ENCODE results near the gene KRT17. TPM values are rescaled to one million over a fixed set of nuclear protein-coding genes. Genes with fewer than 3 reads are reported as not detected.

The KRT17 gene
- polyA plus RNA-seq, 1 donor (not counting 4 experiments of a cell fraction or from before 2014, with no cell fraction given), result 8,666 TPM

DNA sequence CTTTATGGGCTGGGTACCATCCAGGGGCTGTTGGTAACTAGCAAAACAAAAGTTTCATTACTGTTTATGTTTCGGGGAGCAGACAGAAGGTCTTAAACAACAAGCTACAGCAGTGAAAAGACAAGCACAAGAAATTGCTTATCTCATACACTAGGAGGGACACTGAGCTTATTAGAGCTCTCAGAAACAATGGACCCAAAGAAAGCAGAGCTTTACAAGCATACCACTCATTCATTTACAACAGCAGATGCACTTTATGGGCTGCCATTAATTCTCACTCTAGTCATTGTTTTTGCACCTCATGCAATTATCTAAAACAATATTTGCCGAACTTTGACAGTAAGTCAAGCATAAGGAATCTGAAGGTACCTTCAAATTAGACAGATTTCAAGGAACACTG is 21.9 kb downstream of the KRT17 start:
- Histone ChIP-seq H3K9ac (ENCODE audit: control insufficient read depth, extremely low read depth, insufficient read depth, low read length) (no peak overlapping the region), H2AFZ (ENCODE audit: control insufficient read depth, low read length) (no peak overlapping the region), H3K27ac (ENCODE audit: control insufficient read depth, insufficient read depth, low read length) (no peak overlapping the region), H3K4me2 (ENCODE audit: control insufficient read depth, extremely low read depth, insufficient read depth, low read depth, low read length) (no peak overlapping the region), H3K27me3 (ENCODE audit: control insufficient read depth, extremely low read depth, insufficient read depth, low read length) (no peaks in the 10 kb centered on the region), H3K4me3 (ENCODE audit: control insufficient read depth in 2 of 3, extremely low read depth in 1 of 3, insufficient read depth in 2 of 3, low read depth in 1 of 3, low read length in 3 of 3) (no peak overlapping the region), H3K36me3 (ENCODE audit: control insufficient read depth in 2 of 2, extremely low read depth in 1 of 2, insufficient read depth in 2 of 2, low read length in 2 of 2) (no peaks in the 10 kb centered on the region), H3K79me2 (ENCODE audit: control insufficient read depth, insufficient read depth, low read length) (no peaks in the 10 kb centered on the region), H3K9me3 (ENCODE audit: control insufficient read depth, low read depth, low read length) (no peaks in the 10 kb centered on the region), H4K20me1 (ENCODE audit: control insufficient read depth, extremely low read depth, insufficient read depth, low read length) (no peaks in the 10 kb centered on the region), H3K4me1 (ENCODE audit: control insufficient read depth, extremely low read depth, insufficient read depth, low read length) (no peaks in the 10 kb centered on the region), H3K9me1 (ENCODE audit: control insufficient read depth, extremely low read depth, insufficient read depth, low read length) (no peaks in the 10 kb centered on the region)
- no peak for TF ChIP-seq EZH2 (IDR thresholded peaks at IDR 0.05; ENCODE audit: low read length)
- FAIRE-seq (no peak), DNase-seq (ENCODE audit: low read depth, low spot score) (no peak)
- dilution Hi-C loops (cut with MboI; ENCODE audit: extremely low pct_ligation_motif_present, low sequenced_read_pairs), result no loop called here

DNA sequence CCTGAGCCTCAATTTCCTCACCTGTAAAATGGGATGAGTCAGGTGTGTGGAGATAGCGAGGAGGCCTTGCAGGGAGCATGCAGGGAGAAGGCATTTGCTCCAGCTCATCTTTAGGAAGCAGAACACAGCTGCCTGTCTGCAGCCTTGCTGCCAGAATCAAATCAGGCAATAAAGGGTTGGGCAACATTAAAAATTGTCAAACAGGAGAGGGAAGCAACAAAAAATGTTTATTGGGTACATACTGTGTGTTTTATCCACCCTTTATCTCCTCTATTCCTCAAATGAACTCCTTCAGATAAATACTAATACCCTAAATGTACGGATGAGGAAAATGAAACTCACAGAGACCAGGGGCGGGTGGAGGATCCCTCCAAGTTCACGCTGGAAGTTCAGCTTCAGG is 24.1 kb downstream of the KRT17 start:
- no peak overlapping the region for H3K27ac ChIP-seq (ENCODE audit: control insufficient read depth, insufficient read depth, low read length)
- H3K4me1 ChIP-seq (ENCODE audit: control insufficient read depth, extremely low read depth, insufficient read depth, low read length), result peaks cover 7% of the 10 kb centered on the region
- H3K9ac ChIP-seq (ENCODE audit: control insufficient read depth, extremely low read depth, insufficient read depth, low read length), result no peak overlapping the region
- no peaks in the 10 kb centered on the region for H3K79me2 ChIP-seq (ENCODE audit: control insufficient read depth, insufficient read depth, low read length)
- H3K4me3 ChIP-seq (ENCODE audit: control insufficient read depth in 2 of 3, extremely low read depth in 1 of 3, insufficient read depth in 2 of 3, low read depth in 1 of 3, low read length in 3 of 3), result no peak overlapping the region
- no peaks in the 10 kb centered on the region for H3K27me3 ChIP-seq (ENCODE audit: control insufficient read depth, extremely low read depth, insufficient read depth, low read length)
- dilution Hi-C loops (cut with MboI; ENCODE audit: extremely low pct_ligation_motif_present, low sequenced_read_pairs), result no loop called here
- no peak overlapping the region for H3K4me2 ChIP-seq (ENCODE audit: control insufficient read depth, extremely low read depth, insufficient read depth, low read depth, low read length)
- H3K9me3 ChIP-seq (ENCODE audit: control insufficient read depth, low read depth, low read length), result no peaks in the 10 kb centered on the region
- FAIRE-seq (no peak), DNase-seq (ENCODE audit: low read depth, low spot score) (no peak)
- no peak overlapping the region for H2AFZ ChIP-seq (ENCODE audit: control insufficient read depth, low read length)
- H3K36me3 ChIP-seq (ENCODE audit: control insufficient read depth in 2 of 2, extremely low read depth in 1 of 2, insufficient read depth in 2 of 2, low read length in 2 of 2), result no peaks in the 10 kb centered on the region
- no peaks in the 10 kb centered on the region for H3K9me1 ChIP-seq (ENCODE audit: control insufficient read depth, extremely low read depth, insufficient read depth, low read length)
- H4K20me1 ChIP-seq (ENCODE audit: control insufficient read depth, extremely low read depth, insufficient read depth, low read length), result no peaks in the 10 kb centered on the region
- TF ChIP-seq, protein P1, sequence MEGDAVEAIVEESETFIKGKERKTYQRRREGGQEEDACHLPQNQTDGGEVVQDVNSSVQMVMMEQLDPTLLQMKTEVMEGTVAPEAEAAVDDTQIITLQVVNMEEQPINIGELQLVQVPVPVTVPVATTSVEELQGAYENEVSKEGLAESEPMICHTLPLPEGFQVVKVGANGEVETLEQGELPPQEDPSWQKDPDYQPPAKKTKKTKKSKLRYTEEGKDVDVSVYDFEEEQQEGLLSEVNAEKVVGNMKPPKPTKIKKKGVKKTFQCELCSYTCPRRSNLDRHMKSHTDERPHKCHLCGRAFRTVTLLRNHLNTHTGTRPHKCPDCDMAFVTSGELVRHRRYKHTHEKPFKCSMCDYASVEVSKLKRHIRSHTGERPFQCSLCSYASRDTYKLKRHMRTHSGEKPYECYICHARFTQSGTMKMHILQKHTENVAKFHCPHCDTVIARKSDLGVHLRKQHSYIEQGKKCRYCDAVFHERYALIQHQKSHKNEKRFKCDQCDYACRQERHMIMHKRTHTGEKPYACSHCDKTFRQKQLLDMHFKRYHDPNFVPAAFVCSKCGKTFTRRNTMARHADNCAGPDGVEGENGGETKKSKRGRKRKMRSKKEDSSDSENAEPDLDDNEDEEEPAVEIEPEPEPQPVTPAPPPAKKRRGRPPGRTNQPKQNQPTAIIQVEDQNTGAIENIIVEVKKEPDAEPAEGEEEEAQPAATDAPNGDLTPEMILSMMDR (optimal IDR thresholded peaks at IDR 0.05 in 1 of 3, IDR thresholded peaks at IDR 0.05 in 1 of 3, conservative IDR thresholded peaks at IDR 0.05 in 1 of 3; ENCODE audit: extremely low read depth in 1 of 3, insufficient read depth in 2 of 3, low read length in 3 of 3), result no peak
- TF ChIP-seq EZH2 (IDR thresholded peaks at IDR 0.05; ENCODE audit: low read length), result no peak

DNA sequence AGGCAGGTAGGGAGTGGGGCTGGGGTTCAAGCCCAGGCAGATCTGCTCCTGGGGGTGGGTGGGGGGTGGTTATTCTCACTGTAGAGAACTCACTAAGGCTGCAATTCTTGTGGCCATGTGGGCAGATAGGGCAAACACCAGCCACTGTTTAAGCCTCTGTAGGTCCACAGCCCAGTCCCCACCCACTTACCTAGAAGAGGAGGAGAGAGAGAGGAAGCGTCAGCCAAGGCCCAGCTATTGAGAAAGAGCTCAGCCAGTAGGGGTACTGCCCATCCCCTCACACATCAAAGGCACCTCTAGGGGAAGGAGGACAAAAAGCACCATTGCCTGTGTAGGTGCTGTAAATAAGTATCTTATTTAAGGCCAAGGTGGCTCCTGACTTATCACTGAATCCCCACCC is 24.7 kb downstream of the KRT17 start:
- no peaks in the 10 kb centered on the region for H3K36me3 ChIP-seq (ENCODE audit: control insufficient read depth in 2 of 2, extremely low read depth in 1 of 2, insufficient read depth in 2 of 2, low read length in 2 of 2)
- TF ChIP-seq, protein P1 (optimal IDR thresholded peaks at IDR 0.05 in 1 of 3, IDR thresholded peaks at IDR 0.05 in 1 of 3, conservative IDR thresholded peaks at IDR 0.05 in 1 of 3; ENCODE audit: extremely low read depth in 1 of 3, insufficient read depth in 2 of 3, low read length in 3 of 3), result no peak
- no peak for TF ChIP-seq EZH2 (IDR thresholded peaks at IDR 0.05; ENCODE audit: low read length)
- no peak overlapping the region for H3K4me2 ChIP-seq (ENCODE audit: control insufficient read depth, extremely low read depth, insufficient read depth, low read depth, low read length)
- FAIRE-seq (no peak), DNase-seq (ENCODE audit: low read depth, low spot score) (no peak)
- H3K4me3 ChIP-seq (ENCODE audit: control insufficient read depth in 2 of 3, extremely low read depth in 1 of 3, insufficient read depth in 2 of 3, low read depth in 1 of 3, low read length in 3 of 3), result no peak overlapping the region
- H3K9me1 ChIP-seq (ENCODE audit: control insufficient read depth, extremely low read depth, insufficient read depth, low read length), result no peaks in the 10 kb centered on the region
- dilution Hi-C loops (cut with MboI; ENCODE audit: extremely low pct_ligation_motif_present, low sequenced_read_pairs), result no loop called here
- no peak overlapping the region for H3K9ac ChIP-seq (ENCODE audit: control insufficient read depth, extremely low read depth, insufficient read depth, low read length)
- no peaks in the 10 kb centered on the region for H3K9me3 ChIP-seq (ENCODE audit: control insufficient read depth, low read depth, low read length)
- peaks cover 13% of the 10 kb centered on the region for H3K4me1 ChIP-seq (ENCODE audit: control insufficient read depth, extremely low read depth, insufficient read depth, low read length)
- H3K79me2 ChIP-seq (ENCODE audit: control insufficient read depth, insufficient read depth, low read length), result no peaks in the 10 kb centered on the region
- no peaks in the 10 kb centered on the region for H4K20me1 ChIP-seq (ENCODE audit: control insufficient read depth, extremely low read depth, insufficient read depth, low read length)
- H2AFZ ChIP-seq (ENCODE audit: control insufficient read depth, low read length), result no peak overlapping the region
- no peaks in the 10 kb centered on the region for H3K27me3 ChIP-seq (ENCODE audit: control insufficient read depth, extremely low read depth, insufficient read depth, low read length)
- H3K27ac ChIP-seq (ENCODE audit: control insufficient read depth, insufficient read depth, low read length), result no peak overlapping the region

Data from keratinocyte (primary cell).